ENCODE data around the gene MOGAT3.
"Not testable (repeated sequence)": the region's sequence is repeated elsewhere in the genome, so short reads cannot be mapped to it uniquely, and the experiment has no call there.

Gene MOGAT3

GRCh38 chr7:101203740-101204738, 3.2 kb upstream of the MOGAT3 start:
- not testable (repeated sequence) for DNase-seq (ENCODE audit: low read depth in 1 of 2, low spot score in 1 of 2)

- DNase-seq (ENCODE audit: low read depth in 1 of 2, low spot score in 1 of 2), result no peak
These were observed 1.7 kb upstream of the MOGAT3 start for GRCh38 chr7:101202603-101202918.

- DNase-seq (ENCODE audit: low read depth in 1 of 2, low spot score in 1 of 2), result no peak
These were observed 1.1 kb upstream of the MOGAT3 start for GRCh38 chr7:101201695-101202602.

GRCh38 chr7:101200504-101200861, 353 bp downstream of the MOGAT3 start:
- DNase-seq (ENCODE audit: low read depth in 1 of 2, low spot score in 1 of 2), result no peak

GRCh38 chr7:101199522-101199921, 1.3 kb downstream of the MOGAT3 start:
- DNase-seq (ENCODE audit: low read depth in 1 of 2, low spot score in 1 of 2), result not testable (repeated sequence)

- DNase-seq (ENCODE audit: low read depth in 1 of 2, low spot score in 1 of 2), result no peak
These were observed 2.4 kb downstream of the MOGAT3 start for GRCh38 chr7:101198476-101198875.

GRCh38 chr7:101197991-101198390, 2.8 kb downstream of the MOGAT3 start:
- DNase-seq (ENCODE audit: low read depth in 1 of 2, low spot score in 1 of 2), result no peak

GRCh38 chr7:101195884-101196283, 5.0 kb downstream of the MOGAT3 start:
- DNase-seq (ENCODE audit: low read depth in 1 of 2, low spot score in 1 of 2), result no peak

- no peak for DNase-seq (ENCODE audit: low read depth in 1 of 2, low spot score in 1 of 2)
These were observed 11.7 kb downstream of the MOGAT3 start for GRCh38 chr7:101189109-101189508.

- no peak for DNase-seq (ENCODE audit: low read depth in 1 of 2, low spot score in 1 of 2)
These were observed 13.9 kb downstream of the MOGAT3 start for GRCh38 chr7:101186844-101187428.

- no peak for DNase-seq (ENCODE audit: low read depth in 1 of 2, low spot score in 1 of 2)
These were observed 14.6 kb downstream of the MOGAT3 start for GRCh38 chr7:101186194-101186593.

- no peak for DNase-seq (ENCODE audit: low read depth in 1 of 2, low spot score in 1 of 2)
These were observed 15.5 kb downstream of the MOGAT3 start for GRCh38 chr7:101185258-101185839.

- DNase-seq (ENCODE audit: low read depth in 1 of 2, low spot score in 1 of 2), result no peak
These were observed 20.6 kb downstream of the MOGAT3 start, which contains the start of gene NAT16 for GRCh38 chr7:101180130-101180755. Gene NAT16 (minus strand): TSS chr7:101180293. CDS start chr7:101174807, 5,486 bp downstream.

GRCh38 chr7:101179713-101180112, 21.1 kb downstream of the MOGAT3 start:
- no peak for DNase-seq (ENCODE audit: low read depth in 1 of 2, low spot score in 1 of 2)

GRCh38 chr7:101179117-101179516, 21.7 kb downstream of the MOGAT3 start:
- no peak for DNase-seq (ENCODE audit: low read depth in 1 of 2, low spot score in 1 of 2)

GRCh38 chr7:101177644-101178043, 23.2 kb downstream of the MOGAT3 start:
- no peak for DNase-seq (ENCODE audit: low read depth in 1 of 2, low spot score in 1 of 2)

- DNase-seq (ENCODE audit: low read depth in 1 of 2, low spot score in 1 of 2), result no peak
These were observed 25.2 kb downstream of the MOGAT3 start for GRCh38 chr7:101175664-101176063.

- no peak for DNase-seq (ENCODE audit: low read depth in 1 of 2, low spot score in 1 of 2)
These were observed 26.4 kb downstream of the MOGAT3 start for GRCh38 chr7:101174322-101174854.

- peak in 1 of 2 donors; percentile 33 for DNase-seq (ENCODE audit: low read depth in 1 of 2, low spot score in 1 of 2)
These were observed 27.0 kb downstream of the MOGAT3 start for GRCh38 chr7:101173752-101174244.
